ENCODE measurements around the gene RGPD3.
"Not testable (repeated sequence)": the region's sequence is repeated elsewhere in the genome, so short reads cannot be mapped to it uniquely, and the experiment has no call there.

Gene RGPD3

DNA sequence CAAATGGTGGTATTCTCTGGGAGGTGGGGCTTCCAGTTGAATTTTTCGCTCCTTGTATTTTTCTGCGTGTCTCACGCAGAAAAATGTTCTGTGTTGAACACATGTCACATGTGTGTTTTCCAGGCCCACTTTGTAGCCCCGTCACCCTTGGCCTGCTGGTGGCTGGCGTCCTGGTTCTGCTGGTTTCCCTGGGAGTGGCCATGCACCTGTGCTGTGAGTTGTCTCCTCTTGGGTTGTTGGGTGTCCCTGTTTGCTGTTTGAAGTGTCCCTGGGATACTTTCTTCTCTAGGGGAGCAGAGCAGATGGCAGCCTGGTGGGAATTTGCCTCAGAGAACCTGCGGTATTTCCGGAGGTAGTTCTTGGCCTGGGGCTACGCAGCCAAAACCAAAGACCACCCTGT, 34.1 kb upstream of the RGPD3 start:
- DNase-seq (ENCODE audit: low read depth, low spot score); CTCF ChIA-PET; POLR2A ChIA-PET; H3K4me3 ChIP-seq (ENCODE audit: low read depth, low read length): not testable (repeated sequence)

DNA sequence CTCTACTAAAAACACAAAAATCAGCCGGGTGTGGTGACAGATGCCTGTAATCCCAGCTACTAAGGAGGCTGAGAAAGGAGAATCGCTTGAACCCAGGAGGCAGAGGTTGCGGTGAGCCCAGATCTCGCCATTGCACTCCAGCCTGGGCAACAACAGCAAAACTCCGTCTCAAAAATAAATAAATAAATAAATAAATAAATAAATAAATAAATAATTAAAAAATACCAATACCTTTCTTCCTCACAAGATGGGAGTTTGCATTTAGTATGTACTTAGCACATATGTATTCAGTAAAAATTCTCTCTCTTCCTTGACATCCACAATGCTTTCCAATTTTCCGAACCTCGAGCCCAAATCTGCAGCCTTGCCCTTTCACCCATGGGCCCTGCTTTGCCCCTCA, 32.1 kb upstream of the RGPD3 start:
- POLR2A ChIA-PET; H3K4me3 ChIP-seq (ENCODE audit: low read depth, low read length); CTCF ChIA-PET; DNase-seq (ENCODE audit: low read depth, low spot score): not testable (repeated sequence)

DNA sequence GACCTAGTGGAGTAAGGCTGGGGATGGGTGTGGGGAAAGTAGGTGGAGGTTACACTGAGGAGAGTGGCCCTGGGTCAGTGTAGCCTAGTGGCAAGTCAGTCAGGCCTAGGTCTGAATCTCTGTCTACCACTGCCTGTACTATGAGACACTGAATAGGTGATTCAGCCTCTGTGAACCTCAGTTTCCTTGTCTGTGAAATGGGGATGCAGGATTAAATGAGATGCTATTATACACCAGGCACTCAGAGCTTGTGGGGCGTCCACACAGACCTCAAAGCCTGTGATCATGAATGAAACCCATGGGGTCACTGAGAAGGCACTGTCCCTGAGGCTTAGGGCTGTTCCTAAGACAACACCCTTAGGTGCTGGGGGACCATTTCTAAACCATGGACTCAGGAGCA, 30.3 kb upstream of the RGPD3 start:
- DNase-seq (ENCODE audit: low read depth, low spot score); CTCF ChIA-PET; H3K4me3 ChIP-seq (ENCODE audit: low read depth, low read length); POLR2A ChIA-PET: not testable (repeated sequence)

DNA sequence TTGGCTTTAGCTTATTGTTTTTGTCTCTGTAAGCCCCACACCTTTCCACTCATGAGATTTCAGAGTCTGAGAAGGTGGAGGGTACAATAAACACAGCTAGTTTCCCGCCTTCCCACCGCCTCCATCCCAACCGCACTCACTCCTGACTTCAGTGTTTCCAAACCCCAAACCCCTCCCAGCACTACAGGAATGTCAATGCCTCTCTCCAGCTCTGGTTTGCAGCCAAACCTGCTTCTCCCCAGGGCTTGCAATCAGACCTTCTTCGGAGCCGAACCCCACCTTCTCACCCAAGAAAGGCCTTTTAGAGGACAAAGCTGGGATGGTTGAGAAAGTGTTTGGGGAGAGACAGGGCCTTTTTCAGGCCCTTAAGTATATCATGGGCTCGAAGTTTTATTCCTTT, 24.7 kb upstream of the RGPD3 start:
- H3K4me3 ChIP-seq (ENCODE audit: low read depth, low read length); DNase-seq (ENCODE audit: low read depth, low spot score); POLR2A ChIA-PET; CTCF ChIA-PET: not testable (repeated sequence)

DNA sequence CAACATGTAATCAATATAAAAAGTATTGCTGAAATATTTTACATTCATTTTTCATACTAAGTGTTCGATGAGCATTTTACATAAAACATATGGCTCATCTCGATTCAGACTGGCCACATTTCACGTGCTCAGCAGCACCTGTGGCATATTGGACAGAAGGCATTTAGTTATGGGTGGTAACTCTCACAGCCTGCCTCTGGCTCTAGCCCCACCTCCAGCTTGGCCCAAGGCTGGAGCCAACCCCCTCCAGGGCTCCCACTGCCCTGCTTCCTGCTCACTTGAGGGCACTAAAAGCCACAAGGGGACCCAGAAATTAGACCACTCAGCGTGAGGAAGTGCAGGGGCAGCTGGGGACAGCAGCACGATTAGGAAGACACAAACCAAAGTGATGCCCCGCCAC, 24.2 kb upstream of the RGPD3 start:
- CTCF ChIA-PET; POLR2A ChIA-PET; H3K4me3 ChIP-seq (ENCODE audit: low read depth, low read length); DNase-seq (ENCODE audit: low read depth, low spot score): not testable (repeated sequence)

DNA sequence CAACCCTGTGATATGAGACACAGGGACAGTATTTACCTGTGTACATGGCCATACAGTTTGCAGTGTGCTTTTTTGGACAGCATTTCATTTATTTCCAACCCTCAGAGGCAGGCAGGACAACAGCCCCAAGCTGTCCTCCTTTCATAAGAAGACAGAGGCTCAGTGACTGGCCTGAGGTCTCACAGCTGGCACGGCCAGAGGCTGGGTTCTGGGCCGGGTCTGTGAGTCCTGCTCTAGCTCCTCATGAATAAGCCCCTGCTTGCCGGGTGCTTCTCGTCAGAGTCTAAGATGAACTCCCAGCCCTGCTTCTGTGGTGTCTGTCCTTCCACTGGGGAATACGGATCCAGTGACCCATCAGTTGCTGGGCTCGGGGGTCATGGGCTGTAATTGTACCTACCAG, 21.5 kb upstream of the RGPD3 start:
- POLR2A ChIA-PET: not testable (repeated sequence)

DNA sequence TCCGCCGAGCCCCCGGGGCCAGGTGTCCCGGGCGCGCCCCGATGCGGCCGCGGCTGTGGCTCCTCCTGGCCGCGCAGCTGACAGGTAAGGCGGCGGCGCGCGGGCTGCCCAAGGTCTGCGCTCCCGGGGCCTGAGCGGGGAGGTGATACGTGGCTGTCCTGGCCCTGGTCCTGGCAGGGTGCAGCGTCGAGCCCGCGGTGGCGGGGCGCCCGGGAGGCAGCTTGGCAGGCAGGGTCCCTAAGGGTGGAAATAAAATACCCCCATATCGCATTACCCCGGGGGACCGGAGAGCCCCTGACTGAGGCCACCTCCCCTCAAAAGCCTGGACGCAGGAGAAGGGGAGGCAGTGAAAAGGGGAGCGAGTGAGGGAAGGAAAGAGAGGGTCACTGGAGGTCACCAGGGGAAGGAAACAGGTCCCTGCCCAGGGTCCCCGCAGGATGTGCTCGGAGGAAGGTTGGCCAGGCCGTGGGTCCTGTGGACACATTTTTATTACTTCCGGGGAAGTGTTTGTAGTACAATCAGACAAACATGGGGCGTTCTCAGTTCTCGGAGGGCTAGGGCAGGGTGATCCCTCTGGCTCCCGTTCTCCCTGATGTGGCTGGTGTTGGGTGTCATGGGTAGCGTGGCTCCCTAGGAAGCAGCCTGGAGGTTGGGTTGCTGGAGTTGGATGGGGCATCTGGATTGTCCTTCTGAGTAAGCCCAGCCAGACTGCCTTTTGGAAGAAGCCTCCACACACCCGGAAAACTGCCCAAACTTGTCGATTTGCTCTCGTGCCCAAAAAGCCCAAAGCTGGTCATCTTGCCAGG, 19.4 kb upstream of the RGPD3 start:
- POLR2A ChIA-PET; CTCF ChIA-PET; DNase-seq (ENCODE audit: low read depth, low spot score); H3K4me3 ChIP-seq (ENCODE audit: low read depth, low read length): not testable (repeated sequence)

More for the DNA sequence above, 21.5 kb upstream of the RGPD3 start:
- H3K4me3 ChIP-seq (ENCODE audit: low read depth, low read length); DNase-seq (ENCODE audit: low read depth, low spot score); CTCF ChIA-PET: not testable (repeated sequence)

DNA sequence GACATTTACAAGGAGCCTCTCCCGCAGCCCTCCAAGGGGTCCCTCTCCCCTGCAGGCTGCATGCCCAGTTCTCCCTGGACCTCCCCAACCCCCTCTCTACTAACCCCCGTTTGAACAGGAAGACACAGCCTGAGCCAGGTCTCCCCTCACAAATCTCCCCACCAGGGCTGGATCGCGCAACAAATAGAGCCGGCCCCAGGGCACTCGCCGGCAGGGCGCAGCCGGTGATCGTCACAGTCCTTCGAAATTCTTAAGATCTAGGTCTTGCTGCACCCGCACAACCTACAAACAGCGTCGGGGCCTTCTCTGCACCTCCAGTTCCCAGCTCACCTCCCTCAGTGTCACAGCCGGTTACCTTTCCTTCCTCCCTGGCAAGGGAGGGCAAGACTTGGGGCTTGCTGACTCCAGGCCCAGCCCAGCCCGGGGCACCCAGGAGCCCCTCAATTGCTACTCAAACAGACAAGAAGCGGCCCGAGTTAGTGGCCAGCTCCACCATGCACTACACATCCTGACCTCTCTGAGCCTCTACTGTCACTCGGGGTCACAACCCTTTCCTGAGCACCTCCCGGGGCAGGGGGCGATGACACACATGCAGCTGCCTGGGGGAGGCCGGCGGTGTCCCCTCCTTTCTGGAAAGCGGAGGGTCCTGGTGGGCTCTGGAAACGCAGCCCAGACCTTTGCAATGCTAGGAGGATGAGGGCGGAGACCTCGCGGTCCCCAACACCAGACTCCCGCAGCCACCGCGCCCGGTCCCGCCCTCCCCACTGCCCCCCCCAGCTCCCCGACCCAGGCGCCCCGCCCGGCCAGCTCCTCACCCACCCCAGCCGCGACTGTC, 18.6 kb upstream of the RGPD3 start, which contains the start of gene CD8B2:
Gene CD8B2, plus strand, starts transcription at position 814 of the 835 bp plus-strand sequence. CDS start 63 bp downstream, outside the sequence.
- POLR2A ChIA-PET; H3K4me3 ChIP-seq (ENCODE audit: low read depth, low read length); DNase-seq (ENCODE audit: low read depth, low spot score); CTCF ChIA-PET: not testable (repeated sequence)

DNA sequence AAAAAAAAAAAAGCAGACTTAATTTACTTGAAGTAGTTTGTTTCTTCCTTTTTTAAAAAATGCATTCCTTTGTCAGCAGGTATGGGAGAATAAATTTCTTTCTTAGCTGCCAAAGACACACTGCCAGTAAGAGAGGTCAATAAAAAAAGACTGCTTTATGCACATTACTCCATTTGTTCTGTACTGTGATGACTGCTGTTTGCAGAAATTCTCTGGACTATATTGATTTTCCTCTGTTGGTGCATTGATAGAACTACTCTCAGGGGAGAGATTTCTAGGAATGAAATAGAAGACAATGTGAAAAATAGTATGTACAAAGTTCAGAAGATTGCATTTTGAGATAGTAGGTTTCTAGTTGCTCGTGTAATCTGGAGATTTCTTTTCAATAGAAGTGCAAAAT, 11.3 kb upstream of the RGPD3 start:
- H3K4me3 ChIP-seq (ENCODE audit: low read depth, low read length); POLR2A ChIA-PET; CTCF ChIA-PET; DNase-seq (ENCODE audit: low read depth, low spot score): not testable (repeated sequence)

DNA sequence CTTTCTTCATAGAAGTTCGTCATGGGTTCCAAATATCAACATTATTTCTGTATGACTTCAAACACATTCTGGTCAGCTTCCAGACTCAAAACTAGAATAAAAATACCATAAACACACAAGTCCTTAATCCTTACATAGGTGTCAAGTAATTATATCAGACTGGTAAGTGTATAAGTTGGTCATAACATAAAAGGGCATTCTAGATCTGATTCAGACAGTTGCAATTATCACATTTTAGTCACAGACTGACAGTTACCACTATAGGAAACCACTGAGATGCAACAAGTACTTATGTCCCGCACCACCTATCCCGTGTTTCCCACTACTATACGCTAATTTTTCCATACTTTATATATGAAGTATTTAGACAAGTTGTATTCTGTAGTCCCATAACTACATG, 9.4 kb upstream of the RGPD3 start:
- CTCF ChIA-PET; DNase-seq (ENCODE audit: low read depth, low spot score); H3K4me3 ChIP-seq (ENCODE audit: low read depth, low read length); POLR2A ChIA-PET: not testable (repeated sequence)

DNA sequence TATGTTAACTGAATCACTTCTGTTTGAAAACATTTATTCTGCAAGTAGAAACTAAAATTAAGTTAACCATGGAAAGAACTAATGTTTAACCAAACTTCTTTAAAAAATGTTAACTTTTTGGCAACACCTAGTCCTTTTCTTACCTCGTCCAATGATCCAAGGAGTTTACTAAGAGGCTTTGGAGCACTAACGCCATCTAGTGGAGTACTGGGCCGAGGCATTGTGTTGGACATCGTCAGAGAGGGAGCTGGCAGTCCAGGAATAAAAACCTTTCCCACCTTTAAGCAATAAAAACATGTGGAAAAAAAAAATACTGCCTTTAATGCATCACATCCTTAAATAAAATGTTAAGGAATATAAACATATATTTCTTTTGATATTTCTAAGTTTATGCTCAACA, 2.4 kb upstream of the RGPD3 start:
- H3K4me3 ChIP-seq (ENCODE audit: low read depth, low read length); CTCF ChIA-PET; POLR2A ChIA-PET; DNase-seq (ENCODE audit: low read depth, low spot score): not testable (repeated sequence)

DNA sequence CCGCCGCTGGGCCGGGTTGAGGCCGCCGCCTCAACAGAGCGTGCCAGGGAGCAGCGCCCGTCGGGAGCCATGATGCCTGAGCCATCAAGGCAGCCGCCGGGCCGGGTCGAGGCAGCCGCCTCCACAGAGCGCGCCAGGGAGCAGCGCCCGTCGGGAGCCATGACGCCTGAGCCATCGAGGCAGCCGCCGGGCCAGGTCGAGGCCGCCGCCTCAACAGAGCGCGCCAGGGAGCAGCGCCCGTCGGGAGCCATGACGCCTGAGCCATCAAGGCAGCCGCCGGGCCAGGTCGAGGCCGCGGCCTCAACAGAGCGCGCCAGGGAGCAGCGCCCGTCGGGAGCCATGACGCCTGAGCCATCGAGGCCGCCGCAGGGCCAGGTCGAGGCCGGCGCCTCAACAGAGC, 697 bp downstream of the RGPD3 start:
- DNase-seq (ENCODE audit: low read depth, low spot score); CTCF ChIA-PET; H3K4me3 ChIP-seq (ENCODE audit: low read depth, low read length); POLR2A ChIA-PET: not testable (repeated sequence)

DNA sequence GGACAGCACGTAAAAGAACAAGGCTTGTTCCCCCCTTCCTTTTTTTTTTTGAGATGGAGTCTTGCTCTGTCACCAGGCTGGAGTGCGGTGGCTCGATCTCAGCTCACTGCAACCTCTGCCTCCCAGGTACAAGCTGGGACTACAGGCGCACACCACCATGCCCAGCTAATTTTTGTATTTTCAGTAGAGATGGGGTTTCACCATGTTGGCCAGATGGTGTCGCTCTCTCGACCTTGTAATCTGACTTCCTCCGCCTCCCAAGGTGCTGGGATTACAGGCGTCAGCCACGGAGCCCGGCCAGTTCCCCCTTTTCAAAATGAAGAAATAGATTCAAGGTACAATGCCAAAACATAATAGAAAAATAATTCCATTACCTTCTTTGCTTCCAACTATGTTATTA, 6.3 kb downstream of the RGPD3 start:
- DNase-seq (ENCODE audit: low read depth, low spot score); CTCF ChIA-PET; H3K4me3 ChIP-seq (ENCODE audit: low read depth, low read length); POLR2A ChIA-PET: not testable (repeated sequence)

DNA sequence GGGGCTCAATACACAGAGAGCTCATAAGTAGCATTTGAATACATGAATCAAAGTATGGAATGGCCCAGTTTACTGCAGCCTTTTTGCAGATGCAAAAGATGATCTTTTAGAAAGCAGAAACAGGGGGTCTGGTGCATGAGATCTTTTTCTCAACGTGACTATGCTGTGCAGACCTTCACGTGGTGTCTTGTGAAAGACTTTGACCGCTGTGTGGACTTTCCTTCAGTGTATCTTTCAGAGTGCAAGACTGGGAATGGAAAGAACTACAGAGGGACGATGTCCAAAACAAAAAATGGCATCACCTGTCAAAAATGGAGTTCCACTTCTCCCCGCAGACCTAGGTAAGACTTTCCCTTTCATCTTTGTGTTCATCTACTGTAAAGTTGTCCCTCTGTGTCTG, 77.5 kb downstream of the RGPD3 start:
- H3K4me3 ChIP-seq (ENCODE audit: low read depth, low read length); DNase-seq (ENCODE audit: low read depth, low spot score); CTCF ChIA-PET; POLR2A ChIA-PET: not testable (repeated sequence)

DNA sequence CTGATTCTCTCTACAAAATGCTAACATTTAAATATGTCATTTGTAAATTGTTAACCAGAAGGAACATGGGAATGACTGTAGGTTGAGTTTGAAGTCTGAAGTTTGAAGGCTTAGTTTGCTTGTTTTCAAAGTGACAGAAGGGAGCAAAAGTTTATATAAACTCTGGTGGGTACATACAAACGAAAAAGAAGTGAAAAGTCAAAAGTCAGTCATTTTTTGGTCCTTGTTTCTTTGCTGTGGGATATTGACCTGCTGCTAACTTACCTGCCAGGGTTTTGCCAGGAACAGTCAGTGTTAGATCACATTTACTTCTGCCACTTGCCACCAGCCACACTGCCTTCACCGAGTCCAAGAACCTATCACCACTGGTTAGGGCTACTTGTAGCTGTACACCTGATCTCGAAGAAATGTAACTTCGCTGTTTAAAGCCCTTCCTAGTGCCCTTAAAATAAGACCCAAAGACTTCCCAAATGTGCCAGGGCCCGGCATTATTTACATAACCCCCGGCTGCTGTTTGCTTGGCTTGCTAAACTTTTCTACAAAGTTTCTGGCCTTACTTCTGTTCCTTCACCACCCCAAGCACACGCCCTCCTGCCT, 79.3 kb downstream of the RGPD3 start:
- H3K4me3 ChIP-seq (ENCODE audit: low read depth, low read length); DNase-seq (ENCODE audit: low read depth, low spot score); CTCF ChIA-PET; POLR2A ChIA-PET: not testable (repeated sequence)

DNA sequence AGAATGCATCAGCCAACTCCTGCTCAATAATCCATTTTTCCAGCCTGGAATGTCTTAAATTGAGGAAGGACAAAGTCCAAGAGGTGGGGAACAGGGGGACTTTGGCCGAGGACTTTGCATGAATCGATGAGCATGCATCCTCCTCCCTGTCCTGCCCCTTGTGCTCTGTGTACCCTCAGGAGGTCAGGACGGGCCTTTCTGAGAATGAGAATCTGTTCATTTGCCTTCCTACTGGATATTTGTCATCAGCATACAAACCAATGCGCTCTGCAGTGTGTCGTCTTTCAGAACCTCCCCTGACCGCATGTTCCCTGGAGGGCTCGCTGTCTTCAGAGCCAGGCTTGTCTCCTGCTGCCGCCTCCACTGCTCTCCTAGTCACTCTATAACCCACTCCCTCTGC, 83.7 kb downstream of the RGPD3 start:
- CTCF ChIA-PET; H3K4me3 ChIP-seq (ENCODE audit: low read depth, low read length); DNase-seq (ENCODE audit: low read depth, low spot score); POLR2A ChIA-PET: not testable (repeated sequence)

DNA sequence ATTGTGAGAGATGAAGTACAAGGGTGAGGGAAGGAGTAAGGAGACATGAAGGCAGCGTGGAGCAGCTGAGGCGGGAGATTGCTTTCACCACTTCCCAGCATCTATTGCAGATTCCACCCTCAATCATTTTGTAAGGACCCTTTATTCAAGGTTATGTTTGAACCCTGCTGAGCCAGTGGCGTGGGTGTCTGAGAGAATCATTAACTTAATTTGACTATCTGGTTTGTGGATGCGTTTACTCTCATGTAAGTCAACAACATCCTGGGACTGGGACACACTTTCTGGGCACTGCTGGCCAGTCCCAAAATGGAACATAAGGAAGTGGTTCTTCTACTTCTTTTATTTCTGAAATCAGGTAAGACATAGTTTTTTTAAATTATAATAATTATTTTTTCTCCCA, 86.3 kb downstream of the RGPD3 start:
- H3K4me3 ChIP-seq (ENCODE audit: low read depth, low read length); DNase-seq (ENCODE audit: low read depth, low spot score); POLR2A ChIA-PET; CTCF ChIA-PET: not testable (repeated sequence)
